Fibroblast of mammary gland (primary cell): ENCODE results near the gene NOS1.

Experiments
- DNase-seq: peaks from one replicate; pipeline ENCODE4 v3.0.0-alpha.2; 2010; ENCODE audit warnings: low read depth
- H3K4me3 ChIP-seq: 2 replicates; pipeline ENCODE4 v1.5.1; 2011; ENCODE audit warnings: low read depth, mild to moderate bottlenecking, low read length, moderate library complexity; ENCODE audit not compliant: control insufficient read depth
- TF ChIP-seq, protein P1 (sequence below): conservative IDR thresholded peaks from 2 replicates; pipeline ENCODE4 v1.5.1; 2011; ENCODE audit warnings: low read depth, low read length, inconsistent platforms; ENCODE audit not compliant: control insufficient read depth, insufficient read depth

The NOS1 gene

DNA sequence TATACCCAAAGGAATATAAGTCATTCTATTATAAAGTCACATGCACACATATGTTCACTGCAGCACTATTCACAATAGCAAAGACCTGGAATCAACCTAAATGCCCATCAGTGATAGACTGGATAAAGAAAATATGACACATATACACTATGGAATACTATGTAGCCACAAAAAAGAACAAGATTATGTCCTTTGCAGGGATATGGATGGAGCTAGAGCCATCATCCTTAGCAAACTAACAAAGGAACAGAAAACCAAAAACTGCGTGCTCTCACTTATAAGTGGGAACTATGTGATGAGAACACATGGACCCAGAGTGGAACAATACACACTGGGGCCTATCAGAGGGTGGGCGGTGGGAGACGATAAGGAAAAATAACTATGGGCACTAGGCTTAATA, 192.4 kb downstream of the NOS1 start:
- DNase-seq = no peak
- TF ChIP-seq, protein P1, sequence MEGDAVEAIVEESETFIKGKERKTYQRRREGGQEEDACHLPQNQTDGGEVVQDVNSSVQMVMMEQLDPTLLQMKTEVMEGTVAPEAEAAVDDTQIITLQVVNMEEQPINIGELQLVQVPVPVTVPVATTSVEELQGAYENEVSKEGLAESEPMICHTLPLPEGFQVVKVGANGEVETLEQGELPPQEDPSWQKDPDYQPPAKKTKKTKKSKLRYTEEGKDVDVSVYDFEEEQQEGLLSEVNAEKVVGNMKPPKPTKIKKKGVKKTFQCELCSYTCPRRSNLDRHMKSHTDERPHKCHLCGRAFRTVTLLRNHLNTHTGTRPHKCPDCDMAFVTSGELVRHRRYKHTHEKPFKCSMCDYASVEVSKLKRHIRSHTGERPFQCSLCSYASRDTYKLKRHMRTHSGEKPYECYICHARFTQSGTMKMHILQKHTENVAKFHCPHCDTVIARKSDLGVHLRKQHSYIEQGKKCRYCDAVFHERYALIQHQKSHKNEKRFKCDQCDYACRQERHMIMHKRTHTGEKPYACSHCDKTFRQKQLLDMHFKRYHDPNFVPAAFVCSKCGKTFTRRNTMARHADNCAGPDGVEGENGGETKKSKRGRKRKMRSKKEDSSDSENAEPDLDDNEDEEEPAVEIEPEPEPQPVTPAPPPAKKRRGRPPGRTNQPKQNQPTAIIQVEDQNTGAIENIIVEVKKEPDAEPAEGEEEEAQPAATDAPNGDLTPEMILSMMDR = no peak
- no peak overlapping the region for H3K4me3 ChIP-seq

DNA sequence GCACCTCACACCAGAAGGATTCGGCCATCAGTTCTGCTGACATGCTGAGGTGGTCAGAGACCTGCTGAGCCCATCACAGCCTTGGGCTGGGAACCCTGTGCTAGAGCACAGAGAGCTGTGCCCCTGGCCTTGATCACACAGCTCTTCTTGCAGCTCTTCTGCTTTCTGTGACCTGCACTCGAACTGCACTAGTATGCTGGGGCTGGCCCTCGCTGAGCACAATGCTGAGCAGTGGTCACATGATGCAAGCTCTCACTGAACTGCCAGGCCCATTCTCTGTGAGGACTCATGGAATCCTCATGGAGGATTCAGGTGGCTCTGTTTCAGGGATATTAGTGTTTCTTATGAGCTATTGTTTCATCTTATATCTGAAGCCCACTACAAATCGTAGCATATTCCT, 193.7 kb downstream of the NOS1 start:
- DNase-seq = no peak
- H3K4me3 ChIP-seq = no peak overlapping the region
- TF ChIP-seq, protein P1 = no peak

DNA sequence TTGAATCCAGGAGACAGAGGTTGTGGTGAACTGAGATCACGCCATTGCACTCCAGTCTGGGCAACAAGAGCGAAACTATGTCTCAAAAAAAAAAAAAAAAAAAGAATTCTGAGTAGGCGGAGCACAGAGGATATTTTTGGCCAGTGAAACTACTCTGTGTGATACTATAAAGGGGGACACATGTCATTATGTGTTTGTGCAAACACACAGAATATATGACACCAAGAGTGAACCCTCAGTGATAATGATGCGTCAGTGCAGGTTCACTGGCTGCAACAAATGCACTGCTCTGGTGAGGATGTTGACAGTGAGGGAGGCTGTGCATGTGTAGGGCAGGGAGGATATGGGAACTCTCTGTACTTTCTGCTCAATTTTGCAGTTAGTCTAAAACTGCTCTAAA, 195.3 kb downstream of the NOS1 start:
- TF ChIP-seq, protein P1 = no peak
- no peak overlapping the region for H3K4me3 ChIP-seq
- no peak for DNase-seq

DNA sequence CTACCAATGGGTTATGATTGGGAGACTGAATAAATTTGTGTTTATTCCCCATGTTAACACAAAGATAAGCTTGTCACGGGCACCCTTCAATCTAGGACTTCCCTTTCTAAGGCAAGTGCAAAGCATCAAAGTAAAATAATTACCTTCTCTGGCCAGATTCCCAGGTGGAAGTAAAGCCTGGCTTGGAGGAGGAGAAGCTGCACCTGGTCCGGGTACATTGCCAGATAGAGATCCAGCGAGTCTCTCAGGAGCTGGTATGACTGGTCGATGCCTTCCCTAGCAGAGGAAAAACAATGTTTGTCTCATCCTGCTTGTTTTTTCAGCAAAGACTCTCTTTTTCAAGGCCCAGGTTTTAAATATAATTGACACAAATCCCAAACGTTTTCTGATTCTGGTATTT, 196.1 kb downstream of the NOS1 start:
- H3K4me3 ChIP-seq = no peak overlapping the region
- TF ChIP-seq, protein P1 = no peak

GRCh38 chr12:117162633-117163032, 198.8 kb downstream of the NOS1 start:
- no peak overlapping the region for H3K4me3 ChIP-seq
- no peak for DNase-seq
- TF ChIP-seq, protein P1 = no peak

More for the DNA sequence above, 196.1 kb downstream of the NOS1 start:
- DNase-seq = no peak

DNA sequence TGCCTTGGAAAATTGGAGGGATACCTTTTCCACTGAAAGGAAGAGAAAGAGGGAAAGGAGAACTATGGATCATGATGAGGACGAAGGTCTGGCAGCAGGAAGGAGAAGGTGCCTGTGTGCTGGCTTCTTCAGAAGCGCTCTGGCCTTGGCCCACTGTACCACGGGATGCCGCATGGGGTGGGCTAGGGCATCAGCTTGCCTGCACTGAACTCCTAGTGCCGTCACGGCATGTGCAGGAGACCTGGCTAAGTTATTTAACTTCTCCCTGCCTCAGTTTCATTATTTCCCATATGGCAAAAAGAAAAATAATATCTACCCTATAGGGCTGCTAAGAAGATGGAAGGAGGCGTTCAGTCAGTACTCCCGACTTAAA, 199.3 kb downstream of the NOS1 start:
- no peak overlapping the region for H3K4me3 ChIP-seq
- no peak for DNase-seq
- TF ChIP-seq, protein P1 = no peak
